Astrocyte (in vitro differentiated cells and primary cell): Measurements from ENCODE around the gene MEGF6.

Experiments
- CTCF ChIP-seq: IDR thresholded peaks from 2 replicates; pipeline ENCODE4 v1.5.1; 2011; ENCODE audit warnings: low read depth, mild to moderate bottlenecking, inconsistent platforms, low read length, moderate library complexity; ENCODE audit not compliant: insufficient read depth
- EZH2 ChIP-seq: IDR thresholded peaks from 2 replicates; pipeline ENCODE4 v1.6.1; 2012; ENCODE audit warnings: mild to moderate bottlenecking, low read length, inconsistent platforms; ENCODE audit not compliant: insufficient read depth

- TF ChIP-seq EZH2: no peak
- no peak for TF ChIP-seq CTCF
Observed at GRCh38 chr1:3496916-3497315, 114.4 kb downstream of the MEGF6 start.
